Activated T-cell treated with anti-CD3 and anti-CD28 coated beads, Interleukin-2, amount 50 U/mL, for 24 hours (primary cell): ENCODE results near the gene ZNF226.
"Not testable (repeated sequence)": the region's sequence is repeated elsewhere in the genome, so short reads cannot be mapped to it uniquely, and the experiment has no call there.

Source experiments
- DNase-seq: peaks from one replicate; pipeline ENCODE4 v3.0.0-alpha.2; 2020
- H3K27ac Mint-ChIP-seq: 2 replicates; pipeline ENCODE4 v1.8.0; 2020; ENCODE audit warnings: mild to moderate bottlenecking, mixed read lengths
- H3K27me3 Mint-ChIP-seq: 2 replicates; pipeline ENCODE4 v1.8.0; 2020; ENCODE audit warnings: mixed read lengths
- H3K36me3 Mint-ChIP-seq: 2 replicates; pipeline ENCODE4 v1.8.0; 2020; ENCODE audit warnings: low read depth, mixed read lengths
- H3K4me1 Mint-ChIP-seq: 2 replicates; pipeline ENCODE4 v1.8.0; 2020; ENCODE audit warnings: low read depth, mixed read lengths
- H3K4me3 Mint-ChIP-seq: 2 replicates; pipeline ENCODE4 v1.8.0; 2020; ENCODE audit warnings: mild to moderate bottlenecking, moderate library complexity, mixed read lengths
- H3K9me3 Mint-ChIP-seq: 2 replicates; pipeline ENCODE4 v1.8.0; 2020; ENCODE audit warnings: mixed read lengths

ZNF226 gene

DNA sequence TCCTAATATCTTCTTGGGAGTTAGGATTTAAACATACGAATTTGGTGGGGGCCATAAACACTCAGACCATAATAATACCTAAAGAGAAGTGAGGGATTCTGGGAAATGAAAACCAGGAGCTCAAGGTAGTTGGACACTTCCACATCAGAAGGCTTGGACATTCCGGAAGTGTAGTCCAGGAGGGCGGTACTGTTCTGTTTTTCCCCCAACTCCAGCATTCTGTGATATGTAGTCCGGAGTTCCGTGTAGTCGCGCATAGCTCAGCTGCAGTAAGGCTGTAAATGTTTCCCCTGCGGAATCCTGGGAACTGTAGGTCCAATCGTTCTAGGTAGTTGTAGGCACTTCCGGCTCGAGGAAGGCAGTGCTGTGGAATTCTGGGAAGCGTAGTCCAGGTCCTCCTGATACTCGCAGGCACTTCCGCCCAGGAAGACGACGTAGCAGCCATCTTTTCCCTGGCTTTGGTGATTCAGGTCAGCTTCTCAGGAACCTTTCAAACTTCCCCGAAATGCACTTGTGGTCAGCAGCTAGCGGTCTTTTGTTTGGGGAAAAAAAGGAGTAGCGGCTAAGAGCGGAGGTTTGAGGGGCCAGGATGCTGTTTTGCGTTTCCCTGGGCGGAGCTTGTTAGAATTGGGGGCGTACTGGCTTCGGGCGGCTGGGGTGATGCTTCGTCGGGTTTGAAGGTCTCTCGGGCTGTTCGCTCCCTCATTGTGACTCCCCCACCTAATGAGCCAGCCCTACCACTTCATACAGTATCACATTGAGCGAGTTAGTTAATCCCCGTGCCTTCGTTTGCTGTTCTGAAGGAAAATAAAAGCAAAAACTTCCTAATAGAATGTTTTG, at the start of gene ZNF226:
TSS of gene ZNF226 (plus strand) at position 428 of the 840 bp plus-strand sequence. CDS start 4,981 bp downstream, outside the sequence.
- Mint-ChIP-seq H3K27me3 (no peaks in the 10 kb centered on the region), H3K4me1 (peaks cover 37% of the 10 kb centered on the region), H3K4me3 (peak within 1 kb of the TSS; percentile 91), H3K9me3 (peaks cover 65% of the 10 kb centered on the region), H3K36me3 (peaks cover 61% of the 10 kb centered on the region), H3K27ac (peak within 1 kb of the TSS; percentile 97)
- DNase-seq = peak; percentile 84

DNA sequence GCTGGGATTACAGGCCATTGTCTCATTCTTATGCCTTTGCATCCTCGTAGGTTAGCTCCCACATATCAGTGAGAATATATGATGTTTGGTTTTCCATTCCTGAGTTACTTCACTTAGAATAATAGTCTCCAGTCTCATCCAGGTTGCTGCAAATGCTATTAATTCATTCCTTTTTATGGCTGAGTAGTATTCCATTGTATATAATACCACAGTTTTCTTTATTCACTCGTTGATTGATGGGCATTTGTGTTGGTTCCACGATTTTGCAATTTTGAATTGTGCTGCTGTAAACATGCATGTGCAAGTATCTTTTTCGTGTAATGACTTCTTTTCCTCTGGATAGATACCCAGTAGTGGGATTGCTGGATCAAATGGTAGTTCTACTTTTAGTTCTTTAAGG, 43.7 kb upstream of the ZNF226 start:
- not testable (repeated sequence) for H3K4me3 Mint-ChIP-seq
- peaks cover 60% of the 10 kb centered on the region for H3K9me3 Mint-ChIP-seq

GRCh38 chr19:44131955-44132354, 32.9 kb upstream of the ZNF226 start:
- peaks cover 46% of the 10 kb centered on the region for H3K9me3 Mint-ChIP-seq
- DNase-seq = no peak
- H3K27ac Mint-ChIP-seq = no peak overlapping the region
- H3K27me3 Mint-ChIP-seq = no peaks in the 10 kb centered on the region
- H3K36me3 Mint-ChIP-seq = peaks cover 17% of the 10 kb centered on the region
- H3K4me1 Mint-ChIP-seq = no peaks in the 10 kb centered on the region
- H3K4me3 Mint-ChIP-seq = no peak overlapping the region

More for the DNA sequence above, 43.7 kb upstream of the ZNF226 start:
- H3K4me1 Mint-ChIP-seq, H3K27me3 Mint-ChIP-seq, H3K27ac Mint-ChIP-seq, DNase-seq: not testable (repeated sequence)
- peaks cover 94% of the 10 kb centered on the region for H3K36me3 Mint-ChIP-seq

DNA sequence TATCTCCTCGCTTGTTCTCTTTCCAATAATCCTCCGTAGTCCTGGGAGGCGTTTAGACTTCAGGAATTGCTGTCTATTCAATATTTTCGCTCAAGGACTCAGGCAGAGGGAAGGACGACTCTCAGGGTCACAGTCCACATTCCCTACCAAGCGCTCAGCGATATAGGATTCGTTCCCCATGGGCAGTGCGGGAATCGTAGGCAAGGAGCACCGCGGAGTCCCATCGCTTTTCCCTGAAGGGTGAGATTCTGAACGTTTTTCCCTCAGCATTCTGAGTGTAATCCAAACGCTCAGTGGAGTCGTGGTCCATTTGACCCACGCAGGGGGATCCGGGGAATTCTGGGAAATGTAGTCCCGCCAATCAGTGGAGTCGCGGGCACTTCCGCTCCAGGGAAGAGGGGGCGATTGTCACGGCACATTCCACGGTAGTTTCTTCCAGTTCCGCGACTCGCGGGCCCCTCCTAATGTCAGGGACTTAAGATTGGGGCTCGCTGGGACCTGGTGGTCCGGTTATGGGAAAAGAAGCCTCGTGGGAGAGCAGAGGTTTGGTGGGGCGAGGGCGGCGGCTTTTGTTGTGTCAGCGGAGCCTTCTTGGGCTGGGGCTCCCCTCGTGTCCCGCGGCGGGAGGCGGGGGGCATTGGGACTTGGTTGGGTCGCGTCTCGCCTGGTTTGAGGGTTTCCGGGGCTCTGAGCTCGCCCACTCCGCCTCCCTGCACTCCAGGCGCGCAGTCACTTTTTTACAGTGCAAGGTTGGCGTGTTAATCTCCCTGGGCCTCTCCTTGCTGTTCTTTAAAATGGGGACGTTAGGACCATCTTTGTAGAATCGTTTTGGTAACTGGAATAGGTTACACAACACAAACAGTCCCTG, 23.5 kb upstream of the ZNF226 start, which contains the start of gene ZNF234:
TSS of gene ZNF234 (plus strand) at position 364 of the 868 bp plus-strand sequence. CDS start 3,079 bp downstream, outside the sequence.
- peaks cover 23% of the 10 kb centered on the region for H3K4me1 Mint-ChIP-seq
- peaks cover 49% of the 10 kb centered on the region for H3K36me3 Mint-ChIP-seq
- H3K9me3 Mint-ChIP-seq = peaks cover 41% of the 10 kb centered on the region
- peak within 1 kb of the TSS; percentile 92 for H3K4me3 Mint-ChIP-seq
- DNase-seq = peak; percentile 82
- no peaks in the 10 kb centered on the region for H3K27me3 Mint-ChIP-seq
- peak within 1 kb of the TSS; percentile 95 for H3K27ac Mint-ChIP-seq

DNA sequence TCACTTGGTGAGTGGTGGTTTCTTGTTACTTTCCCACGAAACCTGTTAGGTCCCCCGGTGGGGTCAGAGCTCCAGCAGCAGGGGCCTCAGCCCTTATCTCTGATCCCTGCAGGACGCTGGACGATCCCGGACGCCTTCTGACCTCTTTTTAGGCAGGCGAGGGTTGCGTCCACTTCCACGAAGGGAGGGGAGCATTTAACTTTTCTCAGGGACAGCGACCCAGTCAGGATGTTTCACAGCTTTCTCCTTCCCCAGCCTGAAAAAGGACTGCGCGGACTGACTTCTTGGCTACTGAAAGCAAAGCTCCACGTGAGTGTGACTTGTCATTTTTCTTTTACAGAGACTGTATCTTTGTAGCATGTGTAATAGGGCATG, 22.9 kb upstream of the ZNF226 start:
- peaks cover 38% of the 10 kb centered on the region for H3K9me3 Mint-ChIP-seq
- H3K4me1 Mint-ChIP-seq = peaks cover 23% of the 10 kb centered on the region
- peak; percentile 47 for DNase-seq
- no peaks in the 10 kb centered on the region for H3K27me3 Mint-ChIP-seq
- peak overlapping the region; percentile 92 for H3K4me3 Mint-ChIP-seq
- peak overlapping the region; percentile 95 for H3K27ac Mint-ChIP-seq
- peaks cover 54% of the 10 kb centered on the region for H3K36me3 Mint-ChIP-seq

DNA sequence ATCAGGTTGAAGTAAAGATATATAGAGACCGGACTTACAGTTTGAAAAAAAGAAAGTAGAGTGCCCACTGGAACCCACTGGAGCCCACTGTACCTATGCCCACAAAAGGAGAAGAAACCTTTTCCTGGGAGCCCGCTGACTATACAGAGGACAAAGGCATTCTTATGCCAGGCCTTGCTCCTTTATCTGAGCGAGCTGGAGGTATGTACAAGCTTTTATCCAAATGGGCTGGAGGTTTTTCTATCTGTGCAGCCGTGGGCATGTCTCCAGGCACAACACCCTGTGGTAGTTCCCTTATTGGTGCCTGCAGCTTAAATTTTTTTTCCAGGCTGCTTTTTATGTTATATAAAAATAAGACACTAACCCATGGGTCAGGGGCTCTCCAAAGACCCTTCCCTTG, 15.1 kb upstream of the ZNF226 start:
- Mint-ChIP-seq H3K27me3 (no peaks in the 10 kb centered on the region), H3K4me1 (no peaks in the 10 kb centered on the region), H3K36me3 (peaks cover 99% of the 10 kb centered on the region), H3K4me3 (no peak overlapping the region), H3K27ac (no peak overlapping the region), H3K9me3 (peaks cover 54% of the 10 kb centered on the region)
- no peak for DNase-seq

DNA sequence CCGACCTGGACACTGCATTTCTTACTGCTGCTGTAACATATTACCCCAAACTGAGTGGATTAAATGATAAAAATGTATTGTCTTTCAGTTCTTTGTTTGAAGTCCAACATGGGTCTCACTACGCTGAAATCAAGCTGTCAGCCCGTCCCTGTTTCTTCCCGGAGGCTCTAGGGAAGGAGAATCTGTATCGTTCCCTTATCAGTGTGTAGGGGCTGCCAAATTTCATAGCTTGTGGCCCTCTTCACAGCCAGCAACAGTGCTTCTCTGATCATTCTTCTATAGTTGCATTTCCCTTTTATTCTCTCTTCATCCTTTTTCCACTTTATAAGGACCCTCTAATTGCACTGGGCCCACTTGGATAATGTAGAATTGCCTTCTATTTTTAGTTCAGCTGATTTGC, 13.4 kb upstream of the ZNF226 start:
- no peaks in the 10 kb centered on the region for H3K27me3 Mint-ChIP-seq
- peaks cover 96% of the 10 kb centered on the region for H3K36me3 Mint-ChIP-seq
- no peak for DNase-seq
- no peak overlapping the region for H3K27ac Mint-ChIP-seq
- H3K4me3 Mint-ChIP-seq = no peak overlapping the region
- no peaks in the 10 kb centered on the region for H3K4me1 Mint-ChIP-seq
- H3K9me3 Mint-ChIP-seq = peaks cover 52% of the 10 kb centered on the region

- H3K36me3 Mint-ChIP-seq = peaks cover 77% of the 10 kb centered on the region
- no peak overlapping the region for H3K4me3 Mint-ChIP-seq
- no peaks in the 10 kb centered on the region for H3K27me3 Mint-ChIP-seq
- no peaks in the 10 kb centered on the region for H3K4me1 Mint-ChIP-seq
- peaks cover 63% of the 10 kb centered on the region for H3K9me3 Mint-ChIP-seq
- no peak overlapping the region for H3K27ac Mint-ChIP-seq
- no peak for DNase-seq
These were observed 8.4 kb upstream of the ZNF226 start for GRCh38 chr19:44156475-44156874.

GRCh38 chr19:44163789-44164188, 1.1 kb upstream of the ZNF226 start:
- DNase-seq = no peak
- peaks cover 37% of the 10 kb centered on the region for H3K4me1 Mint-ChIP-seq
- peaks cover 57% of the 10 kb centered on the region for H3K36me3 Mint-ChIP-seq
- H3K4me3 Mint-ChIP-seq = no peak overlapping the region
- no peak overlapping the region for H3K27ac Mint-ChIP-seq
- H3K27me3 Mint-ChIP-seq = no peaks in the 10 kb centered on the region
- H3K9me3 Mint-ChIP-seq = peaks cover 62% of the 10 kb centered on the region

DNA sequence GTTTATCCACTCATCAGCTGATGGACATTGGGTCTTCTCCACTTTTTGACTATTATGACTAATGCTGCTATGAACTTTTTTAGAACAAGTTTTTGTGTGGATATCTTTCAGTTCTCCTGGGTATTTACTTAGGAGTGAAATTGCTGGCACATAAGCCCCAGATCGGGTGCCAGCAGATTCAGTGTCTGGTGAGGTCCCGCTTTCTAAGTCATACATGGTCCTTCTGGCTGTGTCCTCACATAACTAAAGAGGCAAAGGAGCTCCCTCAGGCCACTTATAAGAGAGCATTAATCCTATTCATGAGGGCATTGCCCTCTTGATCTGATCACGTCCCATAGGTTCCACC, 600 bp upstream of the ZNF226 start:
- no peak for DNase-seq
- Mint-ChIP-seq H3K27ac (peak overlapping the region; percentile 97), H3K27me3 (no peaks in the 10 kb centered on the region), H3K9me3 (peaks cover 63% of the 10 kb centered on the region), H3K4me3 (peak overlapping the region; percentile 91), H3K36me3 (peaks cover 59% of the 10 kb centered on the region), H3K4me1 (peaks cover 37% of the 10 kb centered on the region)

DNA sequence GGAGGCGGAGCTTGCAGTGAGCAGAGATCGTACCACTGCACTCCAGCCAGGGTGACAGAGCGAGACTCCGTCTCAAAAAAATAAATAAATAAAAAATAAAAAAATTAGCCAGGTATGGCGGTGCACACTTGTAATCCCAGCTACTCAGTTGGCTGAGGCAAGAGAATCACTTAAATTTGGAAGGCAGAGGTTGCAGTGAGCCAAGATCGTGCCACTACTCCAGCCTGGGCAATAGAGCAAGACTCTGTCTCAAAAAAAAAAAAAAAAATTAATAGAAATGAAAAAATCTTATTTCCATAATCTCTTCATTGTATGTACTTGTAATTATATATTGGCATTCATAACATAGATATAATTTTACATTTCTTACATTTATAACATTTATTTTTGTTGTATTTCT, 5.8 kb downstream of the ZNF226 start:
- DNase-seq, H3K27ac Mint-ChIP-seq, H3K4me3 Mint-ChIP-seq, H3K27me3 Mint-ChIP-seq: not testable (repeated sequence)
- H3K9me3 Mint-ChIP-seq = peaks cover 75% of the 10 kb centered on the region
- peaks cover 23% of the 10 kb centered on the region for H3K4me1 Mint-ChIP-seq
- peaks cover 95% of the 10 kb centered on the region for H3K36me3 Mint-ChIP-seq

- no peak for DNase-seq
- peaks cover 86% of the 10 kb centered on the region for H3K9me3 Mint-ChIP-seq
- H3K4me1 Mint-ChIP-seq = no peaks in the 10 kb centered on the region
- H3K27me3 Mint-ChIP-seq = no peaks in the 10 kb centered on the region
- H3K27ac Mint-ChIP-seq = no peak overlapping the region
- no peak overlapping the region for H3K4me3 Mint-ChIP-seq
- H3K36me3 Mint-ChIP-seq = peaks cover 81% of the 10 kb centered on the region
These were observed 11.7 kb downstream of the ZNF226 start for GRCh38 chr19:44176590-44176989.

DNA sequence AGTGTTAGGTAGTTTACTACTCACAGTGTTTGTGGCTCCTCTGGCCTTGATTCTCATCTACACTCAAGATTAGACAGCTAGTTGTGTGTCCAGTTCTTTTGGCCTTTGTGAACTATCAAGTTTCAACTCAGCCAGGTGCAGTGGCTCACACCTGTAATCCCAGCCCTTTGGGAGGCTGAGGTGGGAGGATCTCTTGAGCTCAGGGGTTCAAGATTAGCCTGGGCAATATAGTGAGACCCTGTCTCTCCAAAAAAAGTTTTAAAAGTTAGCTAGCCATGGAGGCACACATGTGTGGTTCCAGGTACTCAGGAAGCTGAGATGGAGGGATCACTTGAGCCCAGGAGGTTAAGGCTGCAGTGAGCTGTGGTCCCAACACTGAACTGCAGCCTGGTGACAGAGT, 16.1 kb downstream of the ZNF226 start:
- Mint-ChIP-seq H3K9me3 (peaks cover 84% of the 10 kb centered on the region), H3K27ac (no peak overlapping the region), H3K36me3 (peaks cover 42% of the 10 kb centered on the region)

GRCh38 chr19:44182145-44182544, 17.2 kb downstream of the ZNF226 start:
- Mint-ChIP-seq H3K27me3 (no peaks in the 10 kb centered on the region), H3K27ac (no peak overlapping the region), H3K9me3 (peaks cover 81% of the 10 kb centered on the region), H3K36me3 (peaks cover 33% of the 10 kb centered on the region), H3K4me3 (no peak overlapping the region), H3K4me1 (no peaks in the 10 kb centered on the region)
- DNase-seq = no peak

More for the DNA sequence above, 16.1 kb downstream of the ZNF226 start:
- DNase-seq = no peak
- Mint-ChIP-seq H3K27me3 (no peaks in the 10 kb centered on the region), H3K4me3 (no peak overlapping the region), H3K4me1 (no peaks in the 10 kb centered on the region)

DNA sequence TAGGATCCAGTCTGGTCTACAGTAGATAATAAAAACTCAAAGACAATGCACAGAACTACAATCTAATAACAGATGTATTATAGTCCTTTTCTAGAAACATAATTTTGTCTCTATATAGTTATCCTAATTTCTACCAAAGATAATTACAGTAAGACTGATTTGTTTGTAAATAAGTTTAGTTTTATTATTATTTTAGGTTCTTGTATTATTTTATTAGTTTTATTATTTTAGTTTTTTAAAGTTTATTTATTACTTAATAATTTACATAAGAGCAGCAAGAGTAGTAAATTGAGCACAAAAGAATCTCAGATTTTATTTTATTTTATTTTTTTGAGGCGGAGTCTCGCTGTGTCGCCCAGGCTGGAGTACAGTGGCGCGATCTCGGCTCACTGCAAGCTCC, 25.1 kb downstream of the ZNF226 start:
- Mint-ChIP-seq H3K27ac (no peak overlapping the region), H3K36me3 (peaks cover 22% of the 10 kb centered on the region), H3K27me3 (no peaks in the 10 kb centered on the region), H3K4me1 (no peaks in the 10 kb centered on the region), H3K4me3 (no peak overlapping the region), H3K9me3 (peaks cover 63% of the 10 kb centered on the region)
- no peak for DNase-seq
